MM.1S (cell line): ENCODE data around the gene UBE2F.

Experiments used
- EZH2 ChIP-seq: fragments of 300-600 bp; sonication (generic); optimal IDR thresholded peaks from 2 replicates; pipeline ENCODE3; 2017; ENCODE audit warnings: low read depth, mild to moderate bottlenecking, antibody characterized with exemption, low read length, mixed read lengths
- TF ChIP-seq, protein P1 (sequence below): fragments of 300-600 bp; sonication (generic); IDR thresholded peaks from 2 replicates; pipeline ENCODE4 v1.5.1; 2016; ENCODE audit warnings: antibody characterized with exemption, low read length, mixed read lengths

- TF ChIP-seq, protein P1, sequence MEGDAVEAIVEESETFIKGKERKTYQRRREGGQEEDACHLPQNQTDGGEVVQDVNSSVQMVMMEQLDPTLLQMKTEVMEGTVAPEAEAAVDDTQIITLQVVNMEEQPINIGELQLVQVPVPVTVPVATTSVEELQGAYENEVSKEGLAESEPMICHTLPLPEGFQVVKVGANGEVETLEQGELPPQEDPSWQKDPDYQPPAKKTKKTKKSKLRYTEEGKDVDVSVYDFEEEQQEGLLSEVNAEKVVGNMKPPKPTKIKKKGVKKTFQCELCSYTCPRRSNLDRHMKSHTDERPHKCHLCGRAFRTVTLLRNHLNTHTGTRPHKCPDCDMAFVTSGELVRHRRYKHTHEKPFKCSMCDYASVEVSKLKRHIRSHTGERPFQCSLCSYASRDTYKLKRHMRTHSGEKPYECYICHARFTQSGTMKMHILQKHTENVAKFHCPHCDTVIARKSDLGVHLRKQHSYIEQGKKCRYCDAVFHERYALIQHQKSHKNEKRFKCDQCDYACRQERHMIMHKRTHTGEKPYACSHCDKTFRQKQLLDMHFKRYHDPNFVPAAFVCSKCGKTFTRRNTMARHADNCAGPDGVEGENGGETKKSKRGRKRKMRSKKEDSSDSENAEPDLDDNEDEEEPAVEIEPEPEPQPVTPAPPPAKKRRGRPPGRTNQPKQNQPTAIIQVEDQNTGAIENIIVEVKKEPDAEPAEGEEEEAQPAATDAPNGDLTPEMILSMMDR: no peak
- no peak for TF ChIP-seq EZH2
Observed at GRCh38 chr2:238024986-238025385, 58.2 kb downstream of the UBE2F start.
